ENCODE measurements around the gene DSCAM.

Gene DSCAM

DNA sequence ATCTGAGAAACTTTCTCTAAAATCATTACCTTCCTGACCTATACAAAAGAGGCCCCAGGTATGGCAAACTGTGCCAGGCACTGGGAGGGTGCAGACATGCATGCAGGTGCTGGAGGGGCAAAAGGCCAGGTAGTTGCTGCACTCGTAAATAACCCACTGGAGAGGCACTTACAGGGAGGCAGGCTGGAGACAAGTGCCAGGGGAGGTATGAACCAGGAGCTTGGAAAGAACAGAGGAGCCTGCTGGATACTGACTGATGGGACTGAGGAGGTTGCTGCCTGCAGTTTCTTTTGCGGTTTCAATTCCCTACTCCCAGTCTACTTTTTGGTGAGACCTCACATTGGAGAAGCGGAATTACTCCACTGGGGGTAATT is 113.9 kb downstream of the DSCAM start:
- H3K4me3 ChIP-seq (replicated peaks; ENCODE audit: low read depth, low read length), result no peak overlapping the region
- TF ChIP-seq, protein P1, sequence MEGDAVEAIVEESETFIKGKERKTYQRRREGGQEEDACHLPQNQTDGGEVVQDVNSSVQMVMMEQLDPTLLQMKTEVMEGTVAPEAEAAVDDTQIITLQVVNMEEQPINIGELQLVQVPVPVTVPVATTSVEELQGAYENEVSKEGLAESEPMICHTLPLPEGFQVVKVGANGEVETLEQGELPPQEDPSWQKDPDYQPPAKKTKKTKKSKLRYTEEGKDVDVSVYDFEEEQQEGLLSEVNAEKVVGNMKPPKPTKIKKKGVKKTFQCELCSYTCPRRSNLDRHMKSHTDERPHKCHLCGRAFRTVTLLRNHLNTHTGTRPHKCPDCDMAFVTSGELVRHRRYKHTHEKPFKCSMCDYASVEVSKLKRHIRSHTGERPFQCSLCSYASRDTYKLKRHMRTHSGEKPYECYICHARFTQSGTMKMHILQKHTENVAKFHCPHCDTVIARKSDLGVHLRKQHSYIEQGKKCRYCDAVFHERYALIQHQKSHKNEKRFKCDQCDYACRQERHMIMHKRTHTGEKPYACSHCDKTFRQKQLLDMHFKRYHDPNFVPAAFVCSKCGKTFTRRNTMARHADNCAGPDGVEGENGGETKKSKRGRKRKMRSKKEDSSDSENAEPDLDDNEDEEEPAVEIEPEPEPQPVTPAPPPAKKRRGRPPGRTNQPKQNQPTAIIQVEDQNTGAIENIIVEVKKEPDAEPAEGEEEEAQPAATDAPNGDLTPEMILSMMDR (IDR thresholded peaks at IDR 0.05; ENCODE audit: low read depth, low read length, missing control alignments), result no peak
- DNase-seq (ENCODE audit: extremely low read depth, low read depth), result no peak

DNA sequence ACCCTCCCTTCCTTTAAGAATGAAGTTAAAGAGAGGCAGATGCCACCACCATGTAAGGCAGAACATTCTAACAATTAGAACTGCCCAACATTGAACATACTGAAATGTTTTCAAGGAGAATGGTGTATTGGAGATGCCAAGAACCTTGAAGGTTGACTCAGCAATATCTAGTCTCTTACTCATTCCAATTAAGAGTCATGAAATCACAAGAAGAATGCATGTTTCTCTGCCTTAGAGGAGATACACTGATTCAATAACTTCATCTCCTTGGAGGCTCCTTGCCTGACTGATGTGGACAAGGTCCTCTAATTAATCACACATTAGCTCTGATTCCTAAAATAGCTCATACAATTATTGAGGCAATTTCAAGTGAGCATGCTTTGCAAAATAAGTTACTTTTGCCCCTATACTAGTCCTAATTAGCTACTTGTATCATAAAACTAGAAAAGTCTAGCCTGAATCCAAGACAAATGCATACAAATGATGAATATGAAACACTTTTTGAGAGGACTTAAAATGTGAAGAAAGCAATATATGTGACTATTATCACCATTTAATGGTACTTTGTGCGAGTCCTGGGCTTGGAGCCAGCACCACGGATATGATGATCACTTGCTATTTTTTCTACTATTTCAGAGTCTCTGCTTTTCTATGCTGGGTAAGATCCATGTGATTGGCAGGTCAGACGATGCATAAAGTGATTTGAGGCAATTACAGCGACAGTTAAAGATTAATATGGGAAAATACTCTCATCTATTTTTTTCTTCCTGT is 114.5 kb downstream of the DSCAM start:
- DNase-seq (ENCODE audit: extremely low read depth, low read depth), result no peak
- TF ChIP-seq, protein P1 (IDR thresholded peaks at IDR 0.05; ENCODE audit: low read depth, low read length, missing control alignments), result no peak
- no peak overlapping the region for H3K4me3 ChIP-seq (replicated peaks; ENCODE audit: low read depth, low read length)

DNA sequence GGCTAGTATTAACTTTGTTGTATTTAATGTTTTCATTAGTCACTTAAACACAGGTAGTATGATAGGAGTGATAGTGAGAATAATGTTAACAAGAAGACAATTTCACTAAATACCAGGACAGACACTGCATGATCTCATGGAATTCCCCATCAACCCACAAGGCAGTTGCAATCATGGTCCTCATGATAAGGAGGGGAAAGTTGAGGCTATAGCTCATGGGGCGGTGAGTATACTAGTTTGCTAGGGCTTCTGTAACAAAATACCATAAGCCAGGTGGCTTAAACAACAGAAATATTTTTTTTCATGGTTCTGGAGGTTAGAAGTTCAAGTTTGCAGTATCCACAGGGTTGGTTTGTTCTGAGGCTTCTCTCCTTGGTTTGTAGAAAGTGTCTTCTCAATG is 115.8 kb downstream of the DSCAM start:
- no peak for DNase-seq (ENCODE audit: extremely low read depth, low read depth)
- H3K4me3 ChIP-seq (replicated peaks; ENCODE audit: low read depth, low read length), result no peak overlapping the region
- TF ChIP-seq, protein P1 (IDR thresholded peaks at IDR 0.05; ENCODE audit: low read depth, low read length, missing control alignments), result no peak

DNA sequence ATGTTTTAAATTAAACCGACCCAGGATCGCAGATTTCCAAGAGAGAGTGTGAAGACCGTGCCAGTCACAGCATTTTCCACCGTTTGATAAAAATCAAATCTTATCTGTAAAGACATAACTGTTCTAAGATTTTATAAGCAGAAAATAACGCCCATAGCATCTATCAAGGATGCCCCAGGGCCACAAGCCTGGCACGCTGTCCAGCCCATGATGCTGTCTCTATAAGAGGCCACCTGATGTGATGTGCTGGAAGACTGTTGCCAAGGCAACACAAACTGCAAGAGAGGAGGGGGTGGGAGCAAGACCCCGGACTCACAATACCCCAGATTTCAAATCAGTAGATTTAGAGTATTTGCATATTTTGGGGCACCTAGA is 116.5 kb downstream of the DSCAM start:
- H3K4me3 ChIP-seq (replicated peaks; ENCODE audit: low read depth, low read length), result no peak overlapping the region
- no peak for DNase-seq (ENCODE audit: extremely low read depth, low read depth)
- TF ChIP-seq, protein P1 (IDR thresholded peaks at IDR 0.05; ENCODE audit: low read depth, low read length, missing control alignments), result no peak

DNA sequence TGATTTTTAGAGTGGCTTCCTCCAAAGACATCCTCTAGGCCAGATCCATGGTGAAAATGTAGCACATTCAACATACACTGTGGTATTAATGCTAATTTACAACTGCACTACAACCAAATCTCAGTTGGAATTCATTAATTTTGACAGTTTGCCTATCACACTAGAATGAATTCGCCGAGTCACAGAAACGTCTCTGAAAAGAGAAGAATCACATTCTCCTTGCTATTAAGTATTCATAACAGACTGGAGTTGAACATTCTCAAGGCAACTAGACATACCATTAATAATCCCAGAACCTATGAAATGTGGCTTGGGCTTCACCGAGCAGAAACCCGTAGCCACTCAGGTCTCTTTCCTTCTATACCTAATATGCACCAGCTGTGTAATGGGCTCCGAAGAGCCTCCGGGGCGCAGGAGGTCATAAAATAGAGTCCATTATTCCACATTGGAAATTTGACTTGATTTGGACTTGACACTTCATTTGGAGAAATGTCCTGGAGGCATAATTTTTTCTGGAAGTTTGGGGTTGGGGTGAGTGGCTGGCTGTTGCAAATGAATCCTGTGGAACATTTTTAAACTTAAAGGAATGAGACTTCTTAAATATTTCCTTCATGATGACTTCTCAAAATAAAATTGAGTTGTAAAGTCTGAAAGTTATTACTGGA is 117.1 kb downstream of the DSCAM start:
- TF ChIP-seq, protein P1 (IDR thresholded peaks at IDR 0.05; ENCODE audit: low read depth, low read length, missing control alignments), result no peak
- no peak for DNase-seq (ENCODE audit: extremely low read depth, low read depth)
- no peak overlapping the region for H3K4me3 ChIP-seq (replicated peaks; ENCODE audit: low read depth, low read length)

DNA sequence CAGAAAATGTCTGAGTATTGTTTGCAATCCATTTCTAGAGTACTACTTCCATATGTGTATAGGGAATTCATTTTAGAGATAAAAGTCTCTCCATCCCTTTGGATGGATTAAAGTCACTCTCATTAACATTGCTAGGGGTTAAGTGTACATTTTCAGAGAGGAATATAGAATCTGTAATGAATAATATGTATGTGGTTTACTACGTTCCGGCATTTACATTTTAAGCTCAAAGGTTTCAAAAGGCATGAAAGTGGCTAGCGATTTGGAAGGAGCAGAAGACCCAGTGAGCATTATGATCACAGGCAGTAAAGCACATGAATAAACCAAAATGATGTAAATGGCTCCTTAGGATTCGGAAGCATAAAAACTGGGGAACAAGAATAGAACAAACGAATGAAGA is 123.0 kb downstream of the DSCAM start:
- TF ChIP-seq, protein P1 (IDR thresholded peaks at IDR 0.05; ENCODE audit: low read depth, low read length, missing control alignments), result no peak
- H3K4me3 ChIP-seq (replicated peaks; ENCODE audit: low read depth, low read length), result no peak overlapping the region
- DNase-seq (ENCODE audit: extremely low read depth, low read depth), result no peak
